Measurements from ENCODE around the gene THSD7A. TPM values are rescaled to one million over a fixed set of nuclear protein-coding genes. Genes with fewer than 3 reads are reported as not detected.

THSD7A gene
- total and polyA plus RNA-seq, 9 of the 15 experiments (the other 6 are each of a cell fraction or from before 2014, with no cell fraction given): 0.01 to 0.02 TPM; not detected in 7

DNA sequence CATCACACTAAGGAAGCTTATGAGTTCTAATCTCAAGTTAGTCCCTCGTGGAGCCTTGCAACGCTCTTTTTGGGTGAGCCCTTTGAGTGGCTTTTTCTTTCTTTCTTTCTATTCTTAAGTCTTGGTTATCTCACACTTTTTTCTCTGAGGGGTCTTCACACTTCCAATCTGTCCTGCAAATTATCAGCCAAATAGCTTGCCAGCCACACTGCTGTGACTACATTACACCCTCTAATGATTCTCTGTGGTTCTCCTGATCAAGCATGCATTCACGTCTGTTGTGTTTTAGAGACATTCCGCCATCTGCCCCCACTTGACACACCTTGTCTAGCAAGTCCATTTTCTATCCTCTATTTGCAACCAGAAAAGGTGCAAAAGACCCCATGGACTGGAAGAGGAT, 340.2 kb downstream of the THSD7A start (continued):
- no peak for TF ChIP-seq CHD7 (IDR thresholded peaks at IDR 0.05; ENCODE audit: low read depth, low read length)
- no peak for TF ChIP-seq THRA (IDR thresholded peaks at IDR 0.05)
